HL-60 (cell line): ENCODE results near the gene ARHGAP10. TPM values are rescaled to one million over a fixed set of nuclear protein-coding genes. Genes with fewer than 3 reads are reported as not detected.

Source experiments
- DNase-seq, 2 experiments: peaks; one replicate each; pipeline ENCODE4 v3.0.0-alpha.2; 2010 to 2020; ENCODE audit warnings: low read depth in 1 of 2, low spot score in 1 of 2
- H3K27ac ChIP-seq: fragments of 250-450 bp; sonication (Bioruptor Pico); replicated peaks from 2 replicates; pipeline ENCODE4 v1.5.1; 2020; ENCODE audit warnings: mild to moderate bottlenecking, moderate library complexity
- H3K27me3 ChIP-seq: fragments of 250-450 bp; sonication (Bioruptor Pico); 2 replicates; pipeline ENCODE4 v1.5.1; 2021; ENCODE audit warnings: mild to moderate bottlenecking, moderate library complexity; ENCODE audit not compliant: insufficient read depth, poor library complexity, severe bottlenecking
- H3K4me3 ChIP-seq: replicated peaks from 2 replicates; pipeline ENCODE4 v1.5.1; 2011; ENCODE audit warnings: mild to moderate bottlenecking, control low read depth, low read length; ENCODE audit not compliant: insufficient read depth
- CTCF ChIP-seq: IDR thresholded peaks from one replicate; pipeline ENCODE4 v1.5.1; 2011; ENCODE audit warnings: low read length, control low read depth, inconsistent platforms; ENCODE audit not compliant: insufficient read depth
- GABPA ChIP-seq: IDR thresholded peaks from 2 replicates; pipeline ENCODE4 v1.6.1; 2012; ENCODE audit warnings: low read depth
- POLR2AphosphoS5 ChIP-seq: IDR thresholded peaks from 2 replicates; pipeline ENCODE4 v1.6.1; 2012; ENCODE audit warnings: low read depth
- REST ChIP-seq: IDR thresholded peaks from 2 replicates; pipeline ENCODE4 v1.6.1; 2012; ENCODE audit warnings: low read depth; ENCODE audit not compliant: insufficient replicate concordance
- SPI1 ChIP-seq: IDR thresholded peaks from 2 replicates; pipeline ENCODE4 v1.6.1; 2012; ENCODE audit warnings: low read depth, mild to moderate bottlenecking, borderline replicate concordance
- microRNA-seq: library from miRNA; unstranded; fragments of <30 nt; microRNA quantifications from one replicate; pipeline ENCODE4, GENCODE V29; 2018

Gene ARHGAP10

GRCh38 chr4:148116969-148117368 lies 385.1 kb downstream of the ARHGAP10 start:
- no peak for TF ChIP-seq SPI1
- TF ChIP-seq REST, result no peak
- TF ChIP-seq GABPA, result no peak
- no peak for TF ChIP-seq CTCF
- no peak for TF ChIP-seq POLR2AphosphoS5
- DNase-seq, result no peak
- Histone ChIP-seq H3K27ac (no peak overlapping the region), H3K27me3 (no peaks in the 10 kb centered on the region), H3K4me3 (no peak overlapping the region)

DNA sequence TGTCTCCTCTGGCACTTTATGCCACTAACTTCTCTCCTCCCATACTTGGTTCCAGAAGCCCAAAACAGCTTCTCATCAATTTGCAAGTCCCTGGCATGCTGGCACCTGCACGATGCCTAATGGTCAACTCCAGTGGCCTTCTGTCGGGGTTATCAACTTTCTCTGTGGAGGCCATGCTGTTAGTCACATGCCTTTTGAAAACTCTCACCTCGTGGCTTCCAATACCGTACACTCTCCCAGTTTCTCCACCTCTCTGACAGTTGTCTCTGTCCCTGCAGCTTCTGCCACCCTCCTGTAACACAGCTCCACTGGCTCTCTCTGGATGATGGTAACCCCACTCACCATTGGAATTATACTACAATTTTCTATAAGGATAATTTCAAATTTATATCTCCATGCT lies 386.3 kb downstream of the ARHGAP10 start:
- TF ChIP-seq REST (no peak), SPI1 (no peak), GABPA (no peak), POLR2AphosphoS5 (no peak), CTCF (no peak)
- Histone ChIP-seq H3K27ac (no peak overlapping the region), H3K27me3 (no peaks in the 10 kb centered on the region), H3K4me3 (no peak overlapping the region)
- no peak for DNase-seq

DNA sequence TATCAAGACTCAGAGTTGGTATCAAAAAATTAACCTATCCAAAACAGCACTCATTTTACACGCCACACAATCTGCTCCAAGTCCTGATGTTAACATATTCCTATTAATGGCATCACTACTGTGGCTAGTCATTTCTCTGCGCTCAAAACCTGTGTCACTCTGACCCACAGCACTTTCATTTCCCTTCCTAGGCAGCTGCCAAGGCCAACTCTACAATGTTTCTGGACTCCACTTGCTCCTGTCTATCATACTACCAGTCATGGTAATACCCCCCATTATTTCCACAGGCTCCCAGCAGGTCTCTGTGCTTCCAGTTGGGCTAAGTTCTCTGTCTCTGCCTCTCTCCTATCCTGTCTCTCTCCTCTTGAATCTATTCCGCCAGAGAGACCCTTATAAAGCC lies 386.7 kb downstream of the ARHGAP10 start:
- Histone ChIP-seq H3K27me3 (no peaks in the 10 kb centered on the region), H3K4me3 (no peak overlapping the region), H3K27ac (no peak overlapping the region)
- TF ChIP-seq GABPA, result no peak
- no peak for TF ChIP-seq POLR2AphosphoS5
- no peak for DNase-seq

DNA sequence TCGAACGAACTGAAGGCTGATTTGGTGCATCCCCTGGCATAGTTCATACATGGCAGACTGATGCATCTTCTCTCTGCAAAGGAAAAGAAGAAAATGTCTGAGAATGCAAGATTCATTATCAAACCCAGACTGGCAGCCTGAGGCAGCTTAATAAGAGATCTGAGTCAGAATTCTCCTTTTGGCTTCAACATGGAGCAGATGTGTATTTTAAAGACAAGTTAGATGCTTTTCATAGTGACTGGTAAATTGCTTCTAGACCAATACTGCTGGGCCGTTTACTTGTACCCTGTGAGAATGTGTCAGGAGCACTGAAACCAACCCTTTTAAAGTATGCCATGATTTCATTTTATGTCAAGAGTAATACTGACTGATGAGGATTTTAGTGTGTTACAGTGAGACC lies 388.3 kb downstream of the ARHGAP10 start:
- H3K4me3 ChIP-seq, result no peak overlapping the region
- TF ChIP-seq CTCF (no peak), SPI1 (no peak), POLR2AphosphoS5 (no peak)
- DNase-seq, result no peak
- no peak overlapping the region for H3K27ac ChIP-seq
- no peaks in the 10 kb centered on the region for H3K27me3 ChIP-seq

Small RNA genes lying within 50 kb of the gene (microRNA-seq; reads per million reads assigned to microRNA genes)
- not detected for gene MIR4799
